Ovary (tissue), 9 donors: ENCODE data around the gene RALGPS2. TPM values are rescaled to one million over a fixed set of nuclear protein-coding genes. Genes with fewer than 3 reads are reported as not detected.
A peak's percentile ranks its signal among the peaks of the same experiment; 100 is the strongest.
"Not testable (repeated sequence)": the region's sequence is repeated elsewhere in the genome, so short reads cannot be mapped to it uniquely, and the experiment has no call there.

Experiments used
- DNase-seq, 5 donors: peaks; one replicate each; pipeline ENCODE4 v3.0.0-alpha.2; 2019 to 2020
- H3K27ac ChIP-seq, 2 donors: fragments of 200-600 bp; one replicate each; pipeline versions ENCODE4 v1.5.1 to v1.8.0; 2019 to 2022
- H3K27me3 ChIP-seq: fragments of 200-600 bp; one replicate; pipeline ENCODE4 v1.8.0; 2022
- H3K36me3 ChIP-seq: fragments of 200-600 bp; sonication (generic); one replicate; pipeline ENCODE4 v1.5.1; 2019
- H3K4me1 ChIP-seq: one replicate; pipeline ENCODE4 v1.8.1; 2013; ENCODE audit warnings: mild to moderate bottlenecking, moderate library complexity; ENCODE audit not compliant: insufficient read depth
- H3K4me3 ChIP-seq: fragments of 200-600 bp; sonication (generic); one replicate; pipeline ENCODE4 v1.5.1; 2017
- H3K9me3 ChIP-seq, 2 donors: fragments of 200-600 bp in 1 of 2; sonication (generic) in 1 of 2; one replicate each; pipeline versions ENCODE4 v1.5.1 to v1.8.1; 2013 to 2019; ENCODE audit warnings: mild to moderate bottlenecking in 1 of 2, moderate library complexity in 1 of 2
- EP300 ChIP-seq: sonication (generic); formaldehyde crosslinking; IDR thresholded peaks from one replicate; pipeline ENCODE4 v1.6.1; 2017; ENCODE audit warnings: antibody characterized with exemption
- POLR2A ChIP-seq: fragments of 450-650 bp; IDR thresholded peaks from one replicate; pipeline ENCODE4 v1.6.1; 2017; ENCODE audit warnings: antibody characterized with exemption, mild to moderate bottlenecking, moderate library complexity
- WGBS, 3 donors: extraction: QIAGEN DNeasy Blood & Tissue Kit in 1 of 3; methylation state at CpG; one replicate each; pipeline versions ENCODE4 v1.1.5 to v1.1.7; 2013 to 2017; 5-methylcytosine and 5-hydroxymethylcytosine counted together
- intact Hi-C, 4 donors: fragments of 100-400 bp; cut with DNase I; formaldehyde crosslinking; loops; one replicate each; pipeline versions ENCODE4 v1.11.0 to v1.15.1; 2022 to 2023
- polyA plus RNA-seq, 2 donors: library from polyadenylated mRNA; stranded (reverse); fragments of 200-250 nt in 1 of 2; fragments of 350-450 nt in 1 of 2; fragmentation: Illumina TruSeq in 1 of 2; extraction: RNeasy Lipid Tissue Mini Kit (QIAGEN cat#74804) in 1 of 2; gene quantifications; one replicate each; pipeline ENCODE4 v1.2.3, GENCODE V29; 2013 to 2014
- total RNA-seq, 7 donors: library from RNA; depleted of rRNA in 2 of 7; stranded (reverse); fragments of >200 nt in 2 of 7; fragmentation: NEBNext Ultra II Directional in 3 of 7; extraction: Animal tissue kit (Norgen Biotek cat#: 25700) in 3 of 7; gene quantifications; one replicate each; pipeline versions ENCODE4 v1.1.0 to v1.2.4, GENCODE V29; 2016 to 2023
- TF ChIP-seq, protein P1 (sequence below), 3 donors: fragments of 450-650 bp in 2 of 3; fragments of 200-600 bp in 1 of 3; IDR thresholded peaks; one replicate each; pipeline versions ENCODE4 v1.5.1 to v1.8.0; 2016 to 2022; ENCODE audit warnings: antibody characterized with exemption in 3 of 3, mild to moderate bottlenecking in 1 of 3
- donor health status: DM: no; HTN: no; CAD: no; lungs with moderate emphysema.
- donor health status: DM: no; HTN: no; CAD: no.
- donor health status: Bipolar disorder and iron deficiency.
- donor health status: DM: yes; HTN: yes; CAD: no.
- donor health status: DM: no; HTN: no; CAD: no.
- donor health status: DM: yes; HTN: yes; CAD: no.

Gene RALGPS2
- total and polyA plus RNA-seq, 9 donors: 6.4 to 43.4 (median 25.0) TPM

DNA sequence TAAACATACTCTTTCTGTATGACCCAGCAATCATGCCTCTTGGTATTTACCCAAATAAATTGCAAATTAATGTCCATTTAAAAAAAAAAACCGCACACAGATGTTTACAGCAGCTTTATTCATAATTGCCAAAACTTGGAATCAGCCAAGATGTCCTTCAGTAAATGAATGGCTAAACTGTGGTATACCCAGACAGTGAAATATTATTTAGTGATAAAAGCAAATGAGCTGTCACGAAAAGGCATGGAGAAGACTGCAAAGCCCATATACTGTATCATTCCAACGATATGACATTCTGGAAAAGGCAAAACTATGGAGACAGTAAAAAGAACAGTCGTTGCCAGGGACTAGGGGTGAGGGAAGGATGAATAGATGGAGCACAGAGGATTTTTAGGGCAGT, 223.6 kb downstream of the RALGPS2 start:
- no peaks in the 10 kb centered on the region for H3K36me3 ChIP-seq
- no peak for DNase-seq
- no peaks in the 10 kb centered on the region for H3K9me3 ChIP-seq
- no peak overlapping the region for H3K4me3 ChIP-seq
- no peaks in the 10 kb centered on the region for H3K27me3 ChIP-seq
- peaks cover 11% of the 10 kb centered on the region for H3K4me1 ChIP-seq
- H3K27ac ChIP-seq: no peak overlapping the region
- intact Hi-C loops: no loop called here
- TF ChIP-seq EP300 (no peak), POLR2A (no peak)
- TF ChIP-seq, protein P1, sequence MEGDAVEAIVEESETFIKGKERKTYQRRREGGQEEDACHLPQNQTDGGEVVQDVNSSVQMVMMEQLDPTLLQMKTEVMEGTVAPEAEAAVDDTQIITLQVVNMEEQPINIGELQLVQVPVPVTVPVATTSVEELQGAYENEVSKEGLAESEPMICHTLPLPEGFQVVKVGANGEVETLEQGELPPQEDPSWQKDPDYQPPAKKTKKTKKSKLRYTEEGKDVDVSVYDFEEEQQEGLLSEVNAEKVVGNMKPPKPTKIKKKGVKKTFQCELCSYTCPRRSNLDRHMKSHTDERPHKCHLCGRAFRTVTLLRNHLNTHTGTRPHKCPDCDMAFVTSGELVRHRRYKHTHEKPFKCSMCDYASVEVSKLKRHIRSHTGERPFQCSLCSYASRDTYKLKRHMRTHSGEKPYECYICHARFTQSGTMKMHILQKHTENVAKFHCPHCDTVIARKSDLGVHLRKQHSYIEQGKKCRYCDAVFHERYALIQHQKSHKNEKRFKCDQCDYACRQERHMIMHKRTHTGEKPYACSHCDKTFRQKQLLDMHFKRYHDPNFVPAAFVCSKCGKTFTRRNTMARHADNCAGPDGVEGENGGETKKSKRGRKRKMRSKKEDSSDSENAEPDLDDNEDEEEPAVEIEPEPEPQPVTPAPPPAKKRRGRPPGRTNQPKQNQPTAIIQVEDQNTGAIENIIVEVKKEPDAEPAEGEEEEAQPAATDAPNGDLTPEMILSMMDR (IDR thresholded peaks at IDR 0.05): no peak
- WGBS, 3 donors: 62 to 85% (median 83%) methylated on average over 4 of the region's 4 CpGs

DNA sequence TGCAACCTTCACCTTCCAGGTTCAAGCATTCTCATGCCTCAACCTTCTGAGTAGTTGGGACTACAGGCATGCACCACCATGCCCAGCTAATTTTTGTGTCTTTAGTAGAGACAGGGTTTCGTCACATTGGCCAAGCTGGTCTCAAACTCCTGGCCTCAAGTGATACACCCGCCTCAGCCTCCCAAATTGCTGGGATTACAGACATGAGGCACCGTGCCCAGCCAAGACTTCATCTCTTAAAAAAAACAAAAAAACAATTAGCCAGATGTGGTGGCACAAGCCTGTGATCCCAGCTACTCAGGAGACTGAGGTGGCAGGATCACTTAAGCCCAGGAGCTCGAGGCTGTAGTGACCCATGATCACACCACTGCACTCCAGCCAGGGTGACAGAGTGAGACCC, 224.8 kb downstream of the RALGPS2 start:
- H3K27ac ChIP-seq, H3K27me3 ChIP-seq, H3K9me3 ChIP-seq, DNase-seq, H3K4me3 ChIP-seq, intact Hi-C loops, H3K36me3 ChIP-seq: not testable (repeated sequence)
- 90 to 93% (median 91%) methylated on average over 4 of the region's 4 CpGs for WGBS, 3 donors
- H3K4me1 ChIP-seq: peaks cover 15% of the 10 kb centered on the region

DNA sequence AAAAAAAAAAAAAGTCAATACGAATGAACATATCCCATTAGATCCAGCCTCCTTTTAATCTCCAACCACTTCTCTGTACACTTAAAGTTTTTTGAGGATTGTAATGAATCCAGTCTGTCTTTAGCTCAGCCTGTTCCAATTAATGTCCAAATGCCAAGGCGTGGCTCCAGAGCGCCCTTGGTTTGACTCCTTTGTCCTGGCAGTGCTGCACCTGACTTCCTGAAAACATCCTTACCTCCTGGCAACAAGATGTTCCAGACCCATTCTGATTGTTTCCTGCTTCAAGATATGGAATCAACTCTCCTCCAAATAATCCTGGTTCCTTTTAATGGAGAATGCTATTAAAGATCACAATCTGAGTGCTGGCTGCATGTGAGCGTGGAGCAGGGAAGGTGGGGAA, 226.6 kb downstream of the RALGPS2 start:
- TF ChIP-seq EP300: no peak
- TF ChIP-seq, protein P1 (IDR thresholded peaks at IDR 0.05): no peak
- TF ChIP-seq POLR2A: no peak
- no peaks in the 10 kb centered on the region for H3K36me3 ChIP-seq
- intact Hi-C loops: no loop called here
- no peaks in the 10 kb centered on the region for H3K27me3 ChIP-seq
- peaks cover 17% of the 10 kb centered on the region for H3K4me1 ChIP-seq
- H3K27ac ChIP-seq: no peak overlapping the region
- no peak overlapping the region for H3K4me3 ChIP-seq
- no peak for DNase-seq
- H3K9me3 ChIP-seq: no peaks in the 10 kb centered on the region
- WGBS, 3 donors: 89 to 91% (median 91%) methylated on average over 4 of the region's 4 CpGs

DNA sequence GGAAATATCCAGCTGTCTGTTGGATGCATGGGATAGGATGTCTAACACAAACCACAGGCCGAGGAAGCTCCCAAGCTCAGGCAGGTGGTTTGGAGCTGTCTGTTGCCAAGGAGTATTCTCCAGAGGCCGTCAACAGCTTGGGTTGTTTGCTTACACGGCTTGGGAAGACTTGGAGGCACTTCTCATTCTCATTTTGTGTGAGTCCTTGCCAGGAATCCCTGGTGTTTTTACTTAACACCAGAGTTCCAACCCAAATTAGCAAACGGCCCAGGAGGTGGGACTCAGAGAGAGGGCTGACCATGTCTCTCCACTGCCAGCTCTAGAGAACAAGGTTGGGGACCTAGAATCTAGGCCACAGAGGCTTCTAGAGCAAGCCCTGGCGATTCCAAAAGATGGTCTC, 228.0 kb downstream of the RALGPS2 start:
- H3K27ac ChIP-seq: peak overlapping the region; percentile 71 to 74
- intact Hi-C loops: no loop called here

More for the DNA sequence above, 228.0 kb downstream of the RALGPS2 start:
- 16 to 22% (median 19%) methylated on average over 5 of the region's 5 CpGs for WGBS, 3 donors
- Histone ChIP-seq H3K4me1 (peaks cover 17% of the 10 kb centered on the region), H3K36me3 (no peaks in the 10 kb centered on the region), H3K4me3 (no peak overlapping the region), H3K27me3 (no peaks in the 10 kb centered on the region), H3K9me3 (no peaks in the 10 kb centered on the region)
- DNase-seq: peak in 4 of 5 donors; percentile 58 to 73 (median 70)
- TF ChIP-seq POLR2A: no peak
- TF ChIP-seq EP300: no peak
- TF ChIP-seq, protein P1 (IDR thresholded peaks at IDR 0.05): no peak
